Stimulated activated CD8-positive, alpha-beta memory T cell treated with anti-CD3 and anti-CD28 coated beads, Interleukin-7, amount 100 ng/mL, for 24 hours (primary cell): ENCODE data around the gene ZNF823.
"Not testable (repeated sequence)": the region's sequence is repeated elsewhere in the genome, so short reads cannot be mapped to it uniquely, and the experiment has no call there.

Source experiments
- DNase-seq: peaks from one replicate; pipeline ENCODE4 v3.0.0-alpha.2; 2020; ENCODE audit warnings: low read depth

The ZNF823 gene

GRCh38 chr19:11680689-11681302, 58.0 kb downstream of the ZNF823 start:
- DNase-seq, result no peak

GRCh38 chr19:11678504-11678903, 60.2 kb downstream of the ZNF823 start:
- DNase-seq, result no peak

GRCh38 chr19:11676661-11677600, 61.8 kb downstream of the ZNF823 start:
- DNase-seq, result not testable (repeated sequence)

DNA sequence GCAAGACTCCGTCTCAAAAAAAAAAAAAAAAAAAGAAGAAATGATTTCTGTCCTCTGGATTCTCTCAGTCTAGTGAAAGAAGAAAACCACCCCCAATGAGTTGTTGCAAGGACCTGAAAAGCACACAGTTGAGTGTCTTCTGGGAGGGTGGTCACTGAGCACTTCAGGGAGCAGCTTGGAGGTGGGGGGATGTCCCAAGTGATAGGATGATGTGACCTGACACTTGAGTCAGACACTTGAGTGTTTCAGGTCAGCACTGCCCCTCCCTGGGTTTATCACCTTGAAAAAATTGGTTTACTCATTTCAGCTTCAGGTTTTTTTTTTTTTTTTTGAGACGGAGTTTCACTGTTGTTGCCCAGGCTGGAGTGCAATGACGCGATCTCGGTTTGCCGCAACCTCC, 63.2 kb downstream of the ZNF823 start:
- no peak for DNase-seq

DNA sequence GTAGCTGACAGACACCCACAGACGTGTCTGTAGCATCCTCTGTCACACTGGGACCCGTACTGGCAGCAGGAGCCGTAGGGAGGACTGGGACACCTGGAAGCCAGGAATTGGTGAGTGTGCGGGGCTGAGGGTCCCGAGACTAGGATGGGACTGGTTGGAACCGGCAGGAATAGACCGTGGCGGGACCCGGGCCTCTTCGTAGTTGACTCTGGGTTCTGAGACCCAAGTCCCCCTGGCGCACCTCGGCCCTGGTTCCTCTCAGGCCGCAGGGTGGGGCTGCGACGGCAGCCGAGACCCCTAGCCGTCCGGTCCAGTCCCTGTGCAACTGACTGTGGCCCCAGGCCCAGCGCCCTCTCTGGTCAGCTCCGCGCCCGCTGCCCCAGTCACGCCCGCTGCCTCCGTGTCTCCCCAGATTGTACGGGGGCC, 64.7 kb downstream of the ZNF823 start:
- no peak for DNase-seq

GRCh38 chr19:11673608-11674041, 65.1 kb downstream of the ZNF823 start:
- no peak for DNase-seq
